ENCODE measurements around the gene FBXL16.

- TF ChIP-seq CTCF (conservative IDR thresholded peaks at IDR 0.05) (no peak), EZH2 (IDR thresholded peaks at IDR 0.05; ENCODE audit: low read depth) (no peak)
These were observed 48.1 kb downstream of the FBXL16 start for GRCh38 chr16:657487-657886.

All from PC-9 (cell line).